Gastrocnemius medialis (tissue), 4 donors: ENCODE measurements around the gene DOCK11.

Experiments used
- POLR2A ChIP-seq, 2 donors: fragments of 450-650 bp; IDR thresholded peaks; one replicate each; pipeline ENCODE4 v1.6.1; 2017; ENCODE audit warnings: antibody characterized with exemption in 2 of 2, mild to moderate bottlenecking in 2 of 2, moderate library complexity in 2 of 2
- TF ChIP-seq, protein P1 (sequence below), 5 experiments: fragments of 450-650 bp in 3 of 5; fragments of 200-600 bp in 2 of 5; sonication (generic) in 2 of 5; IDR thresholded peaks in 4 of 5; conservative IDR thresholded peaks in 1 of 5; 1 replicate in 4 of 5; 2 replicates in 1 of 5; pipeline ENCODE4 v1.5.1; 2016 to 2019; ENCODE audit warnings: antibody characterized with exemption in 5 of 5, mild to moderate bottlenecking in 3 of 5, moderate library complexity in 3 of 5

DNA sequence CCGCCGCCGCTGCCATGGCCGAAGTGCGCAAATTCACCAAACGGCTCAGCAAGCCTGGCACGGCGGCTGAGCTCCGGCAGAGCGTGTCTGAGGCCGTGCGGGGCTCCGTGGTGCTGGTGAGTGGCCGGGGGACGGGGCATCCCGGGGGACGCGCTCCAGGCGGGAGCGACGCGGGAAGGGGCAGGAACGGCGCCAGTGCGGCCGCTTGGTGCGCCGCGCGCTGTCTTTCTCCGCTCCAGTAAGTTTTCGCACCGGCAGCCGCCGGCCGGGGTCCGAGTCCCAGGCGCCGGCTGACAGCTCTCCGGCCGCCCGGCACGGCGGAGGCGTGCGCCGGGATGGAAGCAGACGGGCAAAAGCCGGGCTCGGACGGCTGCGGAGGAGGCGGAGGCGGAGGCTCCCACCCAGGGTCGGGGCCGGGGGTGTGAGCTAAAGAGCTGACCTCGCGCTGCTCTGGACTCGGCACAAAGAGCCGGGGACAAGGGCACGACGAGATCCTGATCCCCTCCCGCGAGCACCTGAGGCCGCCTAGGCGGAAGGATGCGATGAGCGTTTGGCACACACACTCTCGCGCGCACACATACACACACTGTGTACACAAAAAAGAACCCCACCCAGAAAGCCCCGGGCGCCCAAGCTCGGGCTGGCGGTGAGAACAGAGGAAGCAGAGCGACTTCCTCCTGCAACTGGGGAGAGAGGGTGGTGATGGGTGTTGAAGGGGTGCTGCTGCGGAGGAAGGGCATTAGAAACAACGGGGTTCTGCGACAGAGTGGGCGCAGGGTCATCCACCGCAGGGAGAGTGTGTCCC lies 545 bp downstream of the DOCK11 start:
- TF ChIP-seq, protein P1, sequence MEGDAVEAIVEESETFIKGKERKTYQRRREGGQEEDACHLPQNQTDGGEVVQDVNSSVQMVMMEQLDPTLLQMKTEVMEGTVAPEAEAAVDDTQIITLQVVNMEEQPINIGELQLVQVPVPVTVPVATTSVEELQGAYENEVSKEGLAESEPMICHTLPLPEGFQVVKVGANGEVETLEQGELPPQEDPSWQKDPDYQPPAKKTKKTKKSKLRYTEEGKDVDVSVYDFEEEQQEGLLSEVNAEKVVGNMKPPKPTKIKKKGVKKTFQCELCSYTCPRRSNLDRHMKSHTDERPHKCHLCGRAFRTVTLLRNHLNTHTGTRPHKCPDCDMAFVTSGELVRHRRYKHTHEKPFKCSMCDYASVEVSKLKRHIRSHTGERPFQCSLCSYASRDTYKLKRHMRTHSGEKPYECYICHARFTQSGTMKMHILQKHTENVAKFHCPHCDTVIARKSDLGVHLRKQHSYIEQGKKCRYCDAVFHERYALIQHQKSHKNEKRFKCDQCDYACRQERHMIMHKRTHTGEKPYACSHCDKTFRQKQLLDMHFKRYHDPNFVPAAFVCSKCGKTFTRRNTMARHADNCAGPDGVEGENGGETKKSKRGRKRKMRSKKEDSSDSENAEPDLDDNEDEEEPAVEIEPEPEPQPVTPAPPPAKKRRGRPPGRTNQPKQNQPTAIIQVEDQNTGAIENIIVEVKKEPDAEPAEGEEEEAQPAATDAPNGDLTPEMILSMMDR (IDR thresholded peaks at IDR 0.05 in 4 of 5, conservative IDR thresholded peaks at IDR 0.05 in 1 of 5) = no peak
- TF ChIP-seq POLR2A (IDR thresholded peaks at IDR 0.05) = no peak
